HG03457 (cell line): ENCODE measurements around the gene NCKAP5.

Experiments used
- ATAC-seq: cut with Tn5 transposase; IDR thresholded peaks from one replicate; pipeline ENCODE4 v1.9.1; 2021; ENCODE audit warnings: moderate number of reproducible peaks; ENCODE audit not compliant: unreplicated experiment

The NCKAP5 gene

GRCh38 chr2:133574620-133575019 is 6.4 kb upstream of the NCKAP5 start:
- ATAC-seq: no peak

GRCh38 chr2:133574186-133574585 is 5.9 kb upstream of the NCKAP5 start:
- no peak for ATAC-seq

GRCh38 chr2:133573491-133574162 is 5.4 kb upstream of the NCKAP5 start:
- ATAC-seq: no peak

GRCh38 chr2:133571249-133571648 is 3.0 kb upstream of the NCKAP5 start:
- no peak for ATAC-seq

- ATAC-seq: no peak
These were observed 2.3 kb upstream of the NCKAP5 start for GRCh38 chr2:133570542-133570941.

- no peak for ATAC-seq
These were observed 1.1 kb upstream of the NCKAP5 start for GRCh38 chr2:133569286-133569830.

- ATAC-seq: no peak
These were observed 335 bp upstream of the NCKAP5 start for GRCh38 chr2:133568598-133568997.

GRCh38 chr2:133562558-133562957 is 5.7 kb downstream of the NCKAP5 start:
- ATAC-seq: no peak

DNA sequence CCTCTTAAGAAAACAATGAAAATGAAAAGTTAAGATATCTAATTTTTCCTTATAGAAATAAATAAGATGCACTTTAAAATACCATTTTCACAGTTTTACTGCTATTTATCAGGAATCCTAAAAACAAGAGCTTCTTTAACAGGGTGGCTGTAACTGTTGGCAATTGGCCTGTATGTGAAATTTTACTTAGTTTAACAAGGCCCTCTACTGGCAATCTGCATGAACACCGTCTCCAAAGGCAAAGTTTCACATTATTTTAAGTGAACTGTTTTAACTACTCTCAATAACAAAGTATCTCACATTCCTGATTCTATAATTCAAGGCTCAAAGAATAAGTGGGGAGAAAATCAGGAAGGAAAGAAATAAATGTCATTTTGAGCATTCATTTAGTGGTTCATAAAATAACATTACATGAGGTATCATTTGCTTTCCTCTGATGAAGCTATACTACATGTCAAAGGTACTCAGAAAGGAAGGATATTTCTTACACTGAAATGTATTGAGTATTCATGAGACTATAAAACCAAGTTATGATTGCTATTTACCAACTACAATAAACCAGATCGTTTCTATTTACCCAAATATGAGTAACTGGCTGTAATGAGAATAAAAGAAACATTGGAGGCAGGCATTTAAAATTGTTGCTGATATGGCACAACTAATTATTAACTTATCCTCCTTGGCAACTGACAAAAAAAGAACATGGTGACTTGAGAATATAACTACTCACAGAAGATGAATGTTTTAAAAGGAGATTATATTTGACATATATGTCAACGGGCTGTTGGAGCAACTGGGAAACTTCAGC is 7.0 kb downstream of the NCKAP5 start:
- no peak for ATAC-seq

DNA sequence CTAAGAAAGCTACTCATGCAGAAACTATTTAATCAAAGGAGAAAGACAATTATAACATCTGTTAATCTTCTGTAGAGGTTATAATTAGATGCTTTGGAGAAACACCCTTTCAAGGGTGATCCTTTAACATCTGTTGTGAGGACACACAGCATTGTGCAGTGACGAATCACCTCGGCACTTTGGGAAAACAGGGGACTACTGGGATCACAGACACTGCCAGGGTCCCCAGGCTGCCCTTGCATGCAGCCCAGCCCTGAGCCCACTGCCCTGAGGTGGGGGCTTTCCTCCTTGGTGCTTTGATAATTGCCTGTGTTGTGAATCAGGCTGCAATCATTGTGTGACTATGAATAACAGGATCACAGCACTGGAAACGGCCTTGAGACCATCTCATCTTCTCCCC is 10.6 kb downstream of the NCKAP5 start:
- no peak for ATAC-seq

DNA sequence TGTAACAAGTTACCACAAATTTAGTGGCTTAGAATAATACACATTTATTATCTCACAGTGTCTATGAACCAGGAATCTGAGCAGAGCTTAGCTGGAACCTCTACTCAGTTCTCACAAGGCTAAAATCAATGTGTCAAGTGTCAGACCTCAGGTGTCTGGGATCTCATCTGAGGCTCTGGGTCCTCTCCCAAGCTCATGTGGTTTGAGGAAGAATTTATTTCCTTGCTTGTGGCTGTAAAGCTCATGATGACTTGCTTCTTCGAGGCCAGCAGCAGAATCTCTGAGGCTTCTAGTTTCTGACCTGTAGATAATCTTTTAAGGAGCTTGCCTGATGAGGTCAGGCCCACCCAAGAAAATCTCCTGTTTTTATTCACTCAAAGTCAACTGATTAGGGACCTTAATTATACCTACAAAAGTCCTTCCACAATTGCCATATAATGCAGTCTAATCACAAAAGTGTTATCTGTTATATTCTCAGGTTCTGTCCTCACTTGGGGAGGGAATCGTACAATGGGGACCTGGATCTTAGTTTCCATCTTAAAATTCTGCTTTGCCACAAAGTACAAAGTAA is 14.3 kb downstream of the NCKAP5 start:
- no peak for ATAC-seq

GRCh38 chr2:133553251-133553650 is 15.0 kb downstream of the NCKAP5 start:
- ATAC-seq: no peak

DNA sequence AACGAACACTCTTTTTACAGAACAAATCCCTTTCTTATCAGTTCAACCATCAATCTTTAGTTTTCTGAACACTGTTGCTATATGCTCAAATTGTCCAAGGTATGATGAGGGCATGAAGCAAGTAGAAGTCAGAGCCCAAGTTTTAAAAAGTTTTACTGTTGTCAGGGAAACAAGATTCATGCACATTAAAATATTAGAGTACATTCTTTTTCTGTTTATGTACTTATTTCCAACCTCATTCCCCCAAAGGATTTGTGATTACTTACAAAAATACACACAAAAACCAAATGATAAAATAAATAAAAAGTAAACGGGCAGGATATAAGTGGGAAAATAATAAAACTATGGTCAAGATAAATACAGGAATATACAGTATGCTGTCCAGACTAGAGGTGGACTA is 15.4 kb downstream of the NCKAP5 start:
- no peak for ATAC-seq

GRCh38 chr2:133541797-133542196 is 26.5 kb downstream of the NCKAP5 start:
- ATAC-seq: no peak

DNA sequence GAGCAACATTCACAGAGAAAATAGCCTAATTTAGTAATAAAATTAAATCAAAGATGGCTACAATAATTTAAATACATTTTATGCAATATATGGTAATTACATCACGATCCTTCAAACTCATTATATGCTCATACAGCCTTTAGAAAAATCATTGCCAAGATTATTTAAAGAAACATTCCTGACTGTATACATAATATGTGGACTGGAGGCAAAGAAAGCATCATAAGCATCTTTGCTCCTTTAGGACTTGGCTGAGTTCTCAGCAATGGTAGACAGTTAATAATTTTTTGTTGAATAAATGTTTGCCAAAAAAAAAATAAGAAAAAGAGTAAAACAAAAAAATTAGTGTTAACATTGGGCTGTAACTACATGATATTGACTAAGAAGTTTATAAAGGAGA is 26.9 kb downstream of the NCKAP5 start:
- ATAC-seq: no peak

- ATAC-seq: no peak
These were observed 35.3 kb downstream of the NCKAP5 start for GRCh38 chr2:133532919-133533318.

- ATAC-seq: no peak
These were observed 36.9 kb downstream of the NCKAP5 start for GRCh38 chr2:133531382-133531781.

- ATAC-seq: no peak
These were observed 37.6 kb downstream of the NCKAP5 start for GRCh38 chr2:133530645-133531044.

GRCh38 chr2:133526530-133527300 is 41.5 kb downstream of the NCKAP5 start:
- no peak for ATAC-seq

DNA sequence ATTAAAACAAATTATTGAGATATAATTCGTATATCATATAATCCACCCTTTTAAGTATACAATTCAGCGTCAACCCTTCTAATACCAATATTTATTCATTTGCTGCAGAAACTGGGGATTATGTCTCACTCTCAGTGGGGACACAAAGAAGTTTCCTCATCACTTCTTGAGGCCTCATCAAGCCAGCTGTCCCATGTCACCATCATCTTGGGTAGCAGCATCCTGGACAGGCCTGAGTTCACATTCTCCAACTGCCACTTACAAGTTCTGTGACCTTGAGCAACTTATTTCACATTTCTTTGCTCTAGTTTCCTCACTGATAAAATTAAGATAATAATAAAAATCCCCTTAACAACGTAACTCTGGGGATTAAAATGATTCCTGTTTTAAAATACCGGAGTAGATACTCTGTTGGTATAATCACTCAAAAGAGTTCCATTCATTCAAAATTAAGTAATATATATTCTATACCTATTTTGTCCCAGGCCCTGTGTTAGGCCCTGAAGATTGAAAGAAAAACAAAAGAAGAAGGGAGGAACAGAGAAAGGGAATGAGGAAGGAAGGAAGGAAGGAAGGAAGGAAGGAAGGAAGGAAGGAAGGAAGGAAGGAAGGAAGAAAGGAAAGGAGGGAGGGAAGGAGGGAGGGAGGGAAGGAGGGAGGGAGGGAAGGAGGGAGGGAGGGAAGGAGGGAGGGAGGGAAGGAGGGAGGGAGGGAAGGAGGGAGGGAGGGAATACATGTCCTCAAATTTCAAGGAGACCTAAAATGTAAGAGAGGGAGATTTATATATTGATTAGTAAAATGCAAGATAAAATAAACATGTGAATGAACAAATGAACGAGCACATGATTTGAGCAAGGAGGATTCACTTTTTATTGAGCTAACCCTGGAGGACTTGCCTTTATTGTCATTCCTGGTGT is 42.4 kb downstream of the NCKAP5 start:
- no peak for ATAC-seq
